ENCODE data around the gene FCRL5. TPM values are rescaled to one million over a fixed set of nuclear protein-coding genes. Genes with fewer than 3 reads are reported as not detected.
"Not testable (repeated sequence)": the region's sequence is repeated elsewhere in the genome, so short reads cannot be mapped to it uniquely, and the experiment has no call there.

FCRL5 gene
- total RNA-seq, 1 donor from 2014 or later: 3.8 TPM

- DNase-seq (ENCODE audit: low spot score): no peak
Observed at GRCh38 chr1:157487504-157487903, 64.8 kb downstream of the FCRL5 start.

- DNase-seq (ENCODE audit: low spot score): no peak
Observed at GRCh38 chr1:157487096-157487495, 65.2 kb downstream of the FCRL5 start.

- not testable (repeated sequence) for DNase-seq (ENCODE audit: low spot score)
Observed at GRCh38 chr1:157486400-157486799, 65.9 kb downstream of the FCRL5 start.

GRCh38 chr1:157485793-157486192 lies 66.5 kb downstream of the FCRL5 start:
- no peak for DNase-seq (ENCODE audit: low spot score)

- DNase-seq (ENCODE audit: low spot score): no peak
Observed at GRCh38 chr1:157484573-157484972, 67.7 kb downstream of the FCRL5 start.

- no peak for DNase-seq (ENCODE audit: low spot score)
Observed at GRCh38 chr1:157483635-157484034, 68.7 kb downstream of the FCRL5 start.

- no peak for DNase-seq (ENCODE audit: low spot score)
Observed at GRCh38 chr1:157482717-157483116, 69.6 kb downstream of the FCRL5 start.

GRCh38 chr1:157482174-157482573 lies 70.1 kb downstream of the FCRL5 start:
- no peak for DNase-seq (ENCODE audit: low spot score)

GRCh38 chr1:157478030-157478429 lies 74.3 kb downstream of the FCRL5 start:
- no peak for DNase-seq (ENCODE audit: low spot score)

- no peak for DNase-seq (ENCODE audit: low spot score)
Observed at GRCh38 chr1:157477419-157477818, 74.9 kb downstream of the FCRL5 start.

GRCh38 chr1:157472959-157473358 lies 79.4 kb downstream of the FCRL5 start:
- no peak for DNase-seq (ENCODE audit: low spot score)

GRCh38 chr1:157472056-157472701 lies 80.1 kb downstream of the FCRL5 start:
- no peak for DNase-seq (ENCODE audit: low spot score)

- DNase-seq (ENCODE audit: low spot score): no peak
Observed at GRCh38 chr1:157471531-157471930, 80.8 kb downstream of the FCRL5 start.

GRCh38 chr1:157469752-157470675 lies 82.3 kb downstream of the FCRL5 start:
- DNase-seq (ENCODE audit: low spot score): no peak

- no peak for DNase-seq (ENCODE audit: low spot score)
Observed at GRCh38 chr1:157469300-157469699, 83.0 kb downstream of the FCRL5 start.

- no peak for DNase-seq (ENCODE audit: low spot score)
Observed at GRCh38 chr1:157466011-157466410, 86.3 kb downstream of the FCRL5 start.

Other genes starting within 250 kb of the FCRL5 start
- not detected for gene FCRL4, start 45.6 kb upstream of the FCRL5 start, total RNA-seq
- not detected for gene FCRL3, start 148.3 kb upstream of the FCRL5 start, total RNA-seq
- 0.42 TPM for gene FCRL2, start 224.6 kb upstream of the FCRL5 start, total RNA-seq

Data from ureter (tissue), 1 donor.